OCI-LY3 (cell line): Measurements from ENCODE around the gene CENPM.
A peak's percentile ranks its signal among the peaks of the same experiment; 100 is the strongest.
"Not testable (repeated sequence)": the region's sequence is repeated elsewhere in the genome, so short reads cannot be mapped to it uniquely, and the experiment has no call there.

Source experiments
- H2AFZ ChIP-seq: fragments of 200-600, 300-600 bp; shearing (Covaris generic); 2 replicates; pipeline ENCODE4 v1.6.0; 2014; ENCODE audit warnings: antibody characterized with exemption, low read depth, low read length
- H3K27ac ChIP-seq: fragments of 200-600, 300-600 bp; sonication (generic); 2 replicates; pipeline ENCODE4 v1.5.1; 2014; ENCODE audit warnings: mild to moderate bottlenecking, low read length, moderate library complexity, mixed read lengths
- H3K27me3 ChIP-seq: fragments of 200-600, 300-600 bp; sonication (generic); 2 replicates; pipeline ENCODE4 v1.6.1; 2014; ENCODE audit warnings: low read depth, low read length, mixed read lengths
- H3K36me3 ChIP-seq: fragments of 200-600, 300-600 bp; sonication (generic); replicated peaks from 2 replicates; pipeline ENCODE3; 2014; ENCODE audit warnings: low read depth, low read length, mixed read lengths
- H3K4me1 ChIP-seq: fragments of 300-600, 200-600 bp; sonication (generic); 2 replicates; pipeline ENCODE4 v1.6.1; 2014; ENCODE audit warnings: low read length, mixed read lengths
- H3K4me2 ChIP-seq: fragments of 200-600, 300-600 bp; sonication (generic); 2 replicates; pipeline ENCODE4 v1.6.1; 2014; ENCODE audit warnings: low read length, mixed read lengths
- H3K4me3 ChIP-seq: fragments of 300-600, 200-600 bp; sonication (generic); 2 replicates; pipeline ENCODE4 v1.5.1; 2014; ENCODE audit warnings: antibody characterized with exemption, mild to moderate bottlenecking, low read length, moderate library complexity
- H3K79me2 ChIP-seq: fragments of 300-600, 200-600 bp; shearing (Covaris generic); 2 replicates; pipeline ENCODE4 v1.6.1; 2014; ENCODE audit warnings: mild to moderate bottlenecking, low read length, mixed read lengths
- H3K9ac ChIP-seq: fragments of 300-600, 200-600 bp; shearing (Covaris generic); 2 replicates; pipeline ENCODE4 v1.6.0; 2014; ENCODE audit warnings: mild to moderate bottlenecking, low read length, moderate library complexity
- H3K9me3 ChIP-seq: fragments of 200-600, 300-600 bp; shearing (Covaris generic); 2 replicates; pipeline ENCODE4 v1.6.1; 2014; ENCODE audit warnings: low read length, mixed read lengths; ENCODE audit not compliant: insufficient read depth
- H4K20me1 ChIP-seq: fragments of 200-600, 300-600 bp; sonication (generic); 2 replicates; pipeline ENCODE4 v1.6.1; 2016; ENCODE audit warnings: low read length, mixed read lengths; ENCODE audit not compliant: insufficient read depth
- EZH2phosphoT487 ChIP-seq: fragments of 200-600 bp; shearing (Covaris generic); IDR thresholded peaks from 2 replicates; pipeline ENCODE4 v1.6.1; 2018; ENCODE audit warnings: antibody characterized with exemption, mixed run types, low read depth
- TF ChIP-seq, protein P1 (sequence below): fragments of 200-600, 300-600 bp; sonication (generic); IDR thresholded peaks from 2 replicates; pipeline ENCODE4 v1.5.1; 2014; ENCODE audit warnings: antibody characterized with exemption, low read length, low read depth

Gene CENPM

DNA sequence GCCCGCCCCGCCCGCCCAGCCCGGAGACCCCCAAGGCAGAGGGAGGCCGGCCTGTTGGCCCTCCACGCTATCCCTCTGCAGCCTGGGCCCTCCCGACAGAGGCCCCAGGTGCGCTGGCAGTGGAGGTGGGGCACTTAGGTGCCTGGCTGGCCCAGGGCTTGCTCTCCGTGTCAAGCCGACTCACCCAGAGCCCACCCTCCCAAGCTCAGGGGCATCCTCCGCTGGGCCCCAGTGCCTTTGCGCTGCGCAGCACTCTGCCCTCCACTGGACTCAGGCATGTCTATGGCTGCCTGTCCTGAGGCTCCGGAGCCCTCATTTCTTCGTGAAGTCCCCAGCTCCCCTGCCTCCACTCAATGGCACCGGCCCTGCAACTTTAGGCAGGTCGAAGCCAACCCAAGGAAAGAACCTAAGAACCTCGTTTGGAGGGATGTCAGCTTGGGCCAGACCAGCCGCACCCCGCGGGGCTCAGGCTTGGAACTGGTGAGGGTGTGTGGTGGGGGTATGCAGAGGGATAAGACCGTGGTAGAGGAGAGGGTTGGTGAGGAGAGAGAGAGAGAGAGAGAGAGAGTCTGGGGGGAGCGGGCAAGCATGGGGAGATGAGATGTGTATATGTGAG lies 11.1 kb upstream of the CENPM start:
- Histone ChIP-seq H4K20me1 (no peaks in the 10 kb centered on the region), H3K27ac (no peak overlapping the region), H3K4me1 (peaks cover 31% of the 10 kb centered on the region), H2AFZ (no peak overlapping the region), H3K27me3 (no peaks in the 10 kb centered on the region), H3K9ac (no peak overlapping the region), H3K79me2 (no peaks in the 10 kb centered on the region), H3K36me3 (no peaks in the 10 kb centered on the region), H3K4me3 (peak overlapping the region; percentile 56), H3K9me3 (no peaks in the 10 kb centered on the region), H3K4me2 (peak overlapping the region; percentile 75)
- TF ChIP-seq, protein P1, sequence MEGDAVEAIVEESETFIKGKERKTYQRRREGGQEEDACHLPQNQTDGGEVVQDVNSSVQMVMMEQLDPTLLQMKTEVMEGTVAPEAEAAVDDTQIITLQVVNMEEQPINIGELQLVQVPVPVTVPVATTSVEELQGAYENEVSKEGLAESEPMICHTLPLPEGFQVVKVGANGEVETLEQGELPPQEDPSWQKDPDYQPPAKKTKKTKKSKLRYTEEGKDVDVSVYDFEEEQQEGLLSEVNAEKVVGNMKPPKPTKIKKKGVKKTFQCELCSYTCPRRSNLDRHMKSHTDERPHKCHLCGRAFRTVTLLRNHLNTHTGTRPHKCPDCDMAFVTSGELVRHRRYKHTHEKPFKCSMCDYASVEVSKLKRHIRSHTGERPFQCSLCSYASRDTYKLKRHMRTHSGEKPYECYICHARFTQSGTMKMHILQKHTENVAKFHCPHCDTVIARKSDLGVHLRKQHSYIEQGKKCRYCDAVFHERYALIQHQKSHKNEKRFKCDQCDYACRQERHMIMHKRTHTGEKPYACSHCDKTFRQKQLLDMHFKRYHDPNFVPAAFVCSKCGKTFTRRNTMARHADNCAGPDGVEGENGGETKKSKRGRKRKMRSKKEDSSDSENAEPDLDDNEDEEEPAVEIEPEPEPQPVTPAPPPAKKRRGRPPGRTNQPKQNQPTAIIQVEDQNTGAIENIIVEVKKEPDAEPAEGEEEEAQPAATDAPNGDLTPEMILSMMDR, result no peak
- no peak for TF ChIP-seq EZH2phosphoT487

GRCh38 chr22:41952713-41953112 lies 5.8 kb upstream of the CENPM start:
- Histone ChIP-seq H3K27ac (no peak overlapping the region), H3K36me3 (no peaks in the 10 kb centered on the region), H3K4me3 (peak overlapping the region; percentile 46), H3K27me3 (no peaks in the 10 kb centered on the region), H3K4me2 (peak overlapping the region; percentile 72), H3K9me3 (no peaks in the 10 kb centered on the region), H4K20me1 (no peaks in the 10 kb centered on the region), H2AFZ (peak overlapping the region; percentile 24; the same call in 1 of the 2 replicates), H3K4me1 (peaks cover 76% of the 10 kb centered on the region), H3K79me2 (peaks cover 8% of the 10 kb centered on the region; the same call in 1 of the 2 replicates), H3K9ac (peak overlapping the region; percentile 12; the same call in 1 of the 2 replicates)
- TF ChIP-seq EZH2phosphoT487, result no peak
- TF ChIP-seq, protein P1, result no peak

DNA sequence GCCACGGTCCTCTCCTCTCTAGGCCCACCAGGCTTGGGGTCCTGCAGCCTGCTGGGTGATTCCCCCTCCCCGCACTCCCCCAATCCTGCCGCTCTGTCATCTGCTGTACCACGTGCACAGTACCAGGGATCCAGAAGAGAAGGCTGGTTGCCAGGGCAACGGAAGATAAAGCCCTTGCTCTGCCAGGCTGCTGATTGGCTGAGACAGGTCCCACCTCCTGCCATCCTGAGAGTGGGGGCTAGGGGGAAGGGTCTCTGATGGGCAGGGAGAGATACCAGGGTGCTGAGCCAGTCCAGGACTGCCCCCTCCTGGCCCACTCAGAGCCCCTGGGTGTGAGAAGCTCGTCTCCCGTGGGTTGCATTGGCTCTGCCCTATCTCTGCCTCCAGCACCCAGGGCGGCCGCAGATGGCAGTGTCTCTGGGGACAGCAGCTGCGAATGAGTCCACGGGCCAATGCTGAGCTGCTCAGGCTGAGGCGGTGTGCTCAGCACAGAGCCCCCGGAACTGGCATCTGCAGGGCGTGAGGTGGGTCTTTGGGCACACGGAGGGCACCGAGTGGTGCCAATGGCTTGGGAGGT lies 5.0 kb upstream of the CENPM start, which contains the start of gene SMIM45:
Gene SMIM45, plus strand, starts transcription at position 253 of the 577 bp plus-strand sequence.
- H3K4me3 ChIP-seq, result peak within 1 kb of the TSS; percentile 46
- H4K20me1 ChIP-seq, result no peaks in the 10 kb centered on the region
- H3K36me3 ChIP-seq, result no peaks in the 10 kb centered on the region
- no peaks in the 10 kb centered on the region for H3K27me3 ChIP-seq
- peak within 1 kb of the TSS; percentile 72 for H3K4me2 ChIP-seq
- peaks cover 10% of the 10 kb centered on the region; the same call in 1 of the 2 replicates for H3K79me2 ChIP-seq
- H3K27ac ChIP-seq, result no peak within 1 kb of the TSS
- H3K9ac ChIP-seq, result peak within 1 kb of the TSS; percentile 12; the same call in 1 of the 2 replicates
- TF ChIP-seq, protein P1, result peak; percentile 34
- no peak for TF ChIP-seq EZH2phosphoT487
- no peaks in the 10 kb centered on the region for H3K9me3 ChIP-seq
- peak within 1 kb of the TSS; percentile 24; the same call in 1 of the 2 replicates for H2AFZ ChIP-seq
- H3K4me1 ChIP-seq, result peaks cover 79% of the 10 kb centered on the region

GRCh38 chr22:41949297-41949965 lies 2.5 kb upstream of the CENPM start:
- H3K4me3 ChIP-seq, result peak overlapping the region; percentile 65
- no peaks in the 10 kb centered on the region for H4K20me1 ChIP-seq
- H3K4me1 ChIP-seq, result peaks cover 76% of the 10 kb centered on the region
- peak overlapping the region; percentile 74 for H3K27ac ChIP-seq
- no peak for TF ChIP-seq EZH2phosphoT487
- TF ChIP-seq, protein P1, result no peak
- no peaks in the 10 kb centered on the region for H3K9me3 ChIP-seq
- H2AFZ ChIP-seq, result peak overlapping the region; percentile 48; the same call in 1 of the 2 replicates
- H3K4me2 ChIP-seq, result peak overlapping the region; percentile 76
- H3K36me3 ChIP-seq, result peaks cover 14% of the 10 kb centered on the region
- H3K79me2 ChIP-seq, result peaks cover 32% of the 10 kb centered on the region
- no peaks in the 10 kb centered on the region for H3K27me3 ChIP-seq
- peak overlapping the region; percentile 73 for H3K9ac ChIP-seq

- H3K4me3 ChIP-seq, result peak overlapping the region; percentile 65
- H3K4me2 ChIP-seq, result peak overlapping the region; percentile 76
These were observed 2.0 kb upstream of the CENPM start for GRCh38 chr22:41948928-41949296.

More at GRCh38 chr22:41948928-41949296, 2.0 kb upstream of the CENPM start:
- not testable (repeated sequence) for H3K27me3 ChIP-seq, H4K20me1 ChIP-seq, H3K9me3 ChIP-seq, H2AFZ ChIP-seq
- H3K79me2 ChIP-seq, result peaks cover 33% of the 10 kb centered on the region
- H3K27ac ChIP-seq, result peak overlapping the region; percentile 74
- peak overlapping the region; percentile 73 for H3K9ac ChIP-seq
- peaks cover 17% of the 10 kb centered on the region for H3K36me3 ChIP-seq
- H3K4me1 ChIP-seq, result peaks cover 71% of the 10 kb centered on the region
